IgD-negative memory B cell (primary cell): ENCODE data around the gene STK33. TPM values are rescaled to one million over a fixed set of nuclear protein-coding genes. Genes with fewer than 3 reads are reported as not detected.
"Not testable (repeated sequence)": the region's sequence is repeated elsewhere in the genome, so short reads cannot be mapped to it uniquely, and the experiment has no call there.

Source experiments
- H3K27ac Mint-ChIP-seq, 3 donors: one replicate each; pipeline ENCODE4 v1.8.0; 2020 to 2022; ENCODE audit warnings: mild to moderate bottlenecking in 3 of 3, mixed read lengths in 3 of 3, moderate library complexity in 1 of 3
- H3K27me3 Mint-ChIP-seq: one replicate; pipeline ENCODE4 v1.8.0; 2021; ENCODE audit warnings: mixed read lengths
- H3K36me3 Mint-ChIP-seq: one replicate; pipeline ENCODE4 v1.8.0; 2020; ENCODE audit warnings: mild to moderate bottlenecking, mixed read lengths
- H3K4me1 Mint-ChIP-seq, 3 donors: one replicate each; pipeline ENCODE4 v1.8.0; 2020 to 2022; ENCODE audit warnings: mixed read lengths in 3 of 3, mild to moderate bottlenecking in 1 of 3
- H3K4me3 Mint-ChIP-seq, 4 donors: one replicate each; pipeline ENCODE4 v1.8.0; 2020 to 2022; ENCODE audit warnings: mild to moderate bottlenecking in 4 of 4, mixed read lengths in 4 of 4, moderate library complexity in 3 of 4
- H3K9me3 Mint-ChIP-seq, 3 donors: one replicate each; pipeline ENCODE4 v1.8.0; 2020 to 2021; ENCODE audit warnings: mixed read lengths in 3 of 3, mild to moderate bottlenecking in 1 of 3
- polyA plus RNA-seq: library from polyadenylated mRNA; unstranded; fragments of 300-500 nt; fragmentation: Illumina TruSeq; gene quantifications from one replicate; pipeline ENCODE4 v1.2.3, GENCODE V29; 2021

Gene STK33
- polyA plus RNA-seq, 1 donor from 2014 or later, result 1.4 TPM

DNA sequence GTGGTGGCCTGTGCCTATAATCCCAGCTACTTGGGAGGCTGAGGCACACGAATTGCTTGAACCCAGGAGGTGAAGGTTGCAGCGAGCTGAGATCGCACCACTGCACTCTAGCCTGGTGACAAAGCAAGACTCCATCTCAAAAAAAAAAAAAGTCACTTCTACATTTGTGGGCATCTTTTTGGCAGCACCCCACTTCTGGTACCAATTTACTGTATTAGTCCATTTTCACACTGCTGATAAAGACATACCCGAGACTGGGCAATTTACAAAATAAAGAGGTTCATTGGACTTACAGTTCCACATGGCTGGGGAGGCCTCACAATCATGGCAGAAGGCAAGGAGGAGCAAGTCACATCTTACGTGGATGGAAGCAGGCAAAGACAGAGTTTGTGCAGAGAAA, 126.2 kb downstream of the STK33 start:
- not testable (repeated sequence) for H3K27ac Mint-ChIP-seq, H3K4me1 Mint-ChIP-seq, H3K4me3 Mint-ChIP-seq, H3K27me3 Mint-ChIP-seq, H3K36me3 Mint-ChIP-seq
- H3K9me3 Mint-ChIP-seq, result peaks cover 3 to 11% (median 5%) of the 10 kb centered on the region in 3 donors

DNA sequence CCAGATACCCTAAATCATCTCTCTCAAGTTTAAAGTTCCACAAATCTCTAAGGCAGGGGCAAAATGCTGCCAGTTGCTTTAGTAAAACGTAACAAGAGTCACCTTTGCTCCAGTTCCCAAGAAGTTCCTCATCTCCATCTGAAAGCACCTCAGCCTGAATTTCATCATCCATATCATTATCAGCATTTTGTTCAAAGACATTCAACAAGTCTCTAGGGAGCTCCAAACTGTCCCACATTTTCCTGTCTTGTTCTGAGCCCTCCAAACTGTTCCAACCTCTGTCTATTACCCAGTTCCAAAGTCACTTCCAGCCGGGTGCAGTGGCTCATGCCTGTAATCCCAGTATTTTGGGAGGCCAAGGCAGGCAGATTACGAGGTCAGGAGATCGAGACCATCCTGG, 126.7 kb downstream of the STK33 start:
- H3K36me3 Mint-ChIP-seq, H3K27me3 Mint-ChIP-seq, H3K4me1 Mint-ChIP-seq, H3K27ac Mint-ChIP-seq, H3K4me3 Mint-ChIP-seq: not testable (repeated sequence)
- H3K9me3 Mint-ChIP-seq, result peaks cover 3 to 11% (median 5%) of the 10 kb centered on the region in 3 donors

DNA sequence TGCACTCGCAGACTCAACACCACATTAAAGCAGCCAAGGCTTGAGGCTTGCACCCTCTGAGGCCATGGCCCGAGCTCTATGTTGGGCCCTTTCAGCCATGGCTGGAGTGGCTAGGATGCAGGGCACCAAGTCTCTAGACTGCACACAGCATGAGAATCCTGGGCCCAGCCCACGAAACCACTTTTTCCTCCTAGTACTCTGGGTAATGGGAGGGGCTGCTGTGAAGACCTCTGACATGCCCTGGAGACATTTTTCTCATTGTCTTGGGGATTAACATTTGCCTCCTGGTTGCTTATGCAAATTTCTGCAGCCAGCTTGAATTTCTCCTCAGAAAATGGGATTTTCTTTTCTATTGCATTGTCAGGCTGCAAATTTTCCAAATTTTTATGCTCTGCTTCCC, 127.1 kb downstream of the STK33 start:
- not testable (repeated sequence) for H3K36me3 Mint-ChIP-seq, H3K4me3 Mint-ChIP-seq, H3K4me1 Mint-ChIP-seq, H3K27me3 Mint-ChIP-seq, H3K27ac Mint-ChIP-seq
- peaks cover 3 to 11% (median 5%) of the 10 kb centered on the region in 3 donors for H3K9me3 Mint-ChIP-seq

DNA sequence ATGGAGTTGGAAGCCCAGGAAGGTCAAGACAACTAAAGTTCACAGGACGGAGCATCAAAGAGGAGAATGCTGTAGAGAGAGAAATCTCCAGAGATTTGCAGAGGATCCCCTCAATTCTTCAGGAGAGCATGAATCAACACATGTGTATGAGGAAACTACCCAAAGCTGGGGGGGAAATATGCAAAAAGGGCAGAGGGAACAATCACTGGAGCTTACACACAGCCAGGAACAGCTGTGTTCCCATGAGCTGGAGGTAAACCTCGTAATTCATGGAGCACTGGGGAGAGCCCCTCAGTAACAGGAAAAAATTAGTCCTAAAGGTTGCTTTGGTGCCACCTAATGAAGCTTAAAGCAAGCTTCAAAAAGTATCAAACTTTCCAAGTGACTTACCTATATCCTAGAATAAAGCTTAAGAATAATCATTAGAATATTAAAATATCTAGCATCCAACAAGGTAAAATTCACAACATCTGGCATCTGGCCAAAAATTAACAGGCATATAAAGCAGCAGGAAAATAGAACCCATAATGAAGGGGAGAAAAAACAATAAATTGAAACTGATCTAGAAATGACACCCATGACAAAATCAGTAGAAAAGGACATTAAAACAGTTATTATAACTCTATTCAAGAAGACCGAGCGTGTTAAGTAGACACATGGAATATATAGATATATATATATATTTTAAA, 134.2 kb downstream of the STK33 start:
- Mint-ChIP-seq H3K36me3 (peaks cover 3% of the 10 kb centered on the region), H3K9me3 (no peaks in the 10 kb centered on the region), H3K27me3 (no peaks in the 10 kb centered on the region), H3K27ac (no peak overlapping the region), H3K4me3 (no peak overlapping the region), H3K4me1 (no peaks in the 10 kb centered on the region)

DNA sequence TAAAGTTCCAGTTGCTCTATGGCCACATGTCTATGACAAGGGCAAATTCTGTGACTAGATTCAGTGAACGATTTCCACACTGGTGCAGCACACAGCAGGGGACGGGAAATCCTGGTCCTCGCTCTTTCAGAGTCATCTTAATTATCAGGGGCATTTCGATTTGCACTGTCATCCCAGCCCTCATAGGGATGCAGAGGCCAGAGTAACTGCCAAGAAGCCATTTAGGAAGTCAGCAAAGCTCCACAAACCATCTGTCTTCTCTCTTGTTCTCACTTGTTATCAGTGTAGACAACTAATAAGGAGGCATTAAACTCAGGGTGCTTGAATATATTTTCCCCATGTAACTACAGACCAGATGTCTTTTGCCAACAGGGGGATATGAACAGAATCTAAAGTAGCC, 151.7 kb downstream of the STK33 start:
- Mint-ChIP-seq H3K4me1 (no peaks in the 10 kb centered on the region), H3K27me3 (no peaks in the 10 kb centered on the region), H3K27ac (no peak overlapping the region), H3K36me3 (no peaks in the 10 kb centered on the region), H3K9me3 (no peaks in the 10 kb centered on the region), H3K4me3 (no peak overlapping the region)

DNA sequence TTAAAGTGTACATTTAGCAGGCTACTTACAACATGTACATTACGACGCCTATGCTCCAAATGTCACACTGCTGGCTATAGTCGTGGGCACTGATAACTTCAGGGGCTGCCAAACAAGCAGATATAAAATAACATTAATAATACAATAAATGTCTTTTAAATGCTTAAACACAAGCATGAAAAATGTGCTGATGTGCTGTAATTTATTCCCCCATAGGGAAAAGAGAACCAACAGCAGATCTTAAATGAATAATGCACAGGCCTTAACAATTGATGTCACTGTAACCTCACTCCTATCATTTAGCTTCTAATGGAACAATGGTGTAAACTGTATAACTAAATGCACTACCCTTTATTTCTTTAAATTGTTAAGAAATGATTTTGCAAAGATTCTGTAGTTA, 153.4 kb downstream of the STK33 start:
- H3K9me3 Mint-ChIP-seq, result no peaks in the 10 kb centered on the region
- no peaks in the 10 kb centered on the region for H3K27me3 Mint-ChIP-seq
- H3K27ac Mint-ChIP-seq, result no peak overlapping the region
- no peaks in the 10 kb centered on the region for H3K4me1 Mint-ChIP-seq
- no peak overlapping the region for H3K4me3 Mint-ChIP-seq
- H3K36me3 Mint-ChIP-seq, result no peaks in the 10 kb centered on the region

DNA sequence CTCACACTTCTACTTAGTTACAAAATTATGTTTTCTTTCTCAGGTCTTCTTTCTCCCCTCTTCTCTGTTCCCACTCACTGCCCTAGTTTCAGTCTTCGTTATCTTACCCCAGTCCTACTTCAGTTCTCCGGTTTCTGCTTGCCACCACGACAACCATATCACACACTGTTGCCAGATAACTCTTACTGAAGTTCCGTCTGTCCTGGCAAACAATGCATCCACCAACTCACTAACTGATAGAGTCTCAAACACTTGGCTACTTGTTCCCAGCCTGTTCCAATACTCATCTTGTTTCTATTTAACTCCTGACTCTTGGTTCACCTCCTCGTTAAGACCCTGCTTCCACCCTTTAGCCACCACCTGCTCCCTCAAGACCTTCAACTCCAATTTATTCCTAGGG, 164.5 kb downstream of the STK33 start:
- H3K27ac Mint-ChIP-seq, result no peak overlapping the region
- no peaks in the 10 kb centered on the region for H3K4me1 Mint-ChIP-seq
- H3K9me3 Mint-ChIP-seq, result peaks cover 0 to 6% (median 0%) of the 10 kb centered on the region in 3 donors
- H3K27me3 Mint-ChIP-seq, result no peaks in the 10 kb centered on the region
- no peaks in the 10 kb centered on the region for H3K36me3 Mint-ChIP-seq
- no peak overlapping the region for H3K4me3 Mint-ChIP-seq

DNA sequence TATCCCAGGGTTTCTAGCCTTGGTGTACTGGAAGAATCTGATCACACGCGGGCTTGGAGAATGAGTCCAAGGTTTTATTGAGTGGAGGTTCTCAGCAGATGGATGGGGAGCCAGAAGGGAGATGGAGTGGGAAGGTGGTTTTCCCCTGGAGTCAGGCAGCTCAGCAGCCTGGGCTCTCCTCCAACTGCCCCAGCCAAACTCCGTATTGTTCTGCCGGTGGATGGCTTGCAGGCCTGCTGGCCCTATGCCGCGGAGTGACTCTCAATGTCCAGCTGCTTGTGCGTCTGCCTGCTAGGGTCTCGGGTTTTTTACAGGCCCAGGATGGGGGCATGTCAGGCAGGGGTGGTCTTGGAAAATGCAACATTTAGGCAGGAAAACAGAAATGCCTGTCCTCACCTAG, 168.0 kb downstream of the STK33 start:
- no peaks in the 10 kb centered on the region for H3K4me1 Mint-ChIP-seq
- H3K27ac Mint-ChIP-seq, result no peak overlapping the region
- H3K36me3 Mint-ChIP-seq, result no peaks in the 10 kb centered on the region
- H3K27me3 Mint-ChIP-seq, result no peaks in the 10 kb centered on the region
- H3K9me3 Mint-ChIP-seq, result peaks cover 0 to 6% (median 0%) of the 10 kb centered on the region in 3 donors
- H3K4me3 Mint-ChIP-seq, result peak overlapping the region in 1 of 4 donors; percentile 7

DNA sequence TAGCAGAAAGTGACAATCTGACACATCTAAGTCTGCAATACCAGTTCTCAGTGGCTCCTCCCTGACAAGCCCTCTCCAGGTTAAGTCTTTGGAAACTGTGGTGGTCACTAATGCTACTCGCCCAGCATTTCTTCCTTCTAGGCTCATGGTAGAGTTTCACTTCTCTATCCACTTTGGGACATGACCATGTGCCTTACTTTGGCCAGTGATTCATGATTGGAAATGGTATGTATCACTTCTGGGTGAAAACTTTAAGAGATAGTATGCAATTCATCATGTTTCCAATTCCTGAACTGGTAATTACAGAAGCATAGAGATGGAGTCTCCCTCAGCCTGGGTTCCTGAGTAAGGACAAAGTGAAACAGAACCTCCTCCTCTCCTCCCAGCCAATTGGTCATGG, 178.8 kb downstream of the STK33 start:
- Mint-ChIP-seq H3K27ac (no peak overlapping the region), H3K36me3 (no peaks in the 10 kb centered on the region), H3K4me3 (no peak overlapping the region), H3K4me1 (no peaks in the 10 kb centered on the region), H3K9me3 (no peaks in the 10 kb centered on the region), H3K27me3 (no peaks in the 10 kb centered on the region)

DNA sequence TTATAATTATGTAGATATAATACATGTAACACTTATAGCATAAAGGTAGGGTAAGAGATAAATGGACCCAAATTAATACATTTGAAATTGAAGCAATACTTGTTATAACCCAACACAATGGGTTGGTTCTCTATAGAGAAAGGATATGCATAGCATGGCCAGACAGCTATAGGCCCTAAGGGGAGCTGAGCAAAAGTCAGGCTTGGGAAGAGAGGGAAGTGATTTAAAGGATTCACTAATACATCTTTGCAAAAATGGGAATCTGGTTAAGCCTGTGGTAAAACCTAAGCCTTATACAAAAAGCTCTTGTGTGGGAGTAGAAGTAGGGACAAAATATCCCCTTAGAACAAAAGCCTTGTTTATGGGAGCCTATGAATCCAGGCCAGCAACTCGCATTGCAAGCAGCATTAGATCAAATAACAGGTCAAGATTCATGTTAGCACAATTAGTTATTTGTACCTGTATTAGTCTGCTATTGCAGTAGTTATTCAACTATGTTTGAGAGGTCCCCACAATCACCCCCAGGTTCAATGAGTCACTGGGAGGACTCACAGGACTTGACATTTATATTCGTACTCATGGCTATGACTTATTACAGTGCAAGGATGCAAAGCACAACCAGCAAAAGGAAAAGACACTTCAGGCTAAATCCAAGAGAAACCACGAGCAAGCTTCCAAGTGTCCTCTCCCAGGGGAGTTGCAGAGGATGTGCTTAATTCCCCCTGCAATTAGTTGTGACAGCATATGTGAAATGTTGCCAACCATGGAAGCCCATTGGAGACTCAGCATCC, 185.7 kb downstream of the STK33 start:
- H3K27me3 Mint-ChIP-seq, result no peaks in the 10 kb centered on the region
- H3K9me3 Mint-ChIP-seq, result peaks cover 0 to 2% (median 0%) of the 10 kb centered on the region in 3 donors
- H3K27ac Mint-ChIP-seq, result no peak overlapping the region
- no peaks in the 10 kb centered on the region for H3K4me1 Mint-ChIP-seq
- no peak overlapping the region for H3K4me3 Mint-ChIP-seq
- no peaks in the 10 kb centered on the region for H3K36me3 Mint-ChIP-seq

DNA sequence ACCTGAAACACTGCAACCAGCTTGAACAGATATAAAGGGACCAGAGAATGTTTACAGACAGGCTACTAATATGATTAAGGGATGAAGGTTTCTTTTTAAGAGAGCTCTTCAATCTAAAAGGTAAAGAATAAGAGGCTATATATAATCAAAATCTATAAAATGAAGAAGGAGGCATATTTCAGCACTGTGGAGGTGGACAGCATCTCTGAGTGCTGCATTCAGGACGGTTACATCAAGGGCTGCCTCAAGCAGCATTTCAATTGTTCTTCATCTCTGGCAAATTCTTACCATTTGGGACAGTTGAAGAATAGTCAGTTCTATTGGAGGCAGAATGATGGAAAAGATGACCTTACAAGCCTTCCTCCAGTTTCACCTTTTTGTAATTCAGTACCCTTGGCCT, 190.7 kb downstream of the STK33 start:
- Mint-ChIP-seq H3K36me3 (no peaks in the 10 kb centered on the region), H3K9me3 (peaks cover 0 to 2% (median 0%) of the 10 kb centered on the region in 3 donors), H3K27ac (no peak overlapping the region), H3K4me3 (no peak overlapping the region), H3K27me3 (no peaks in the 10 kb centered on the region), H3K4me1 (no peaks in the 10 kb centered on the region)

DNA sequence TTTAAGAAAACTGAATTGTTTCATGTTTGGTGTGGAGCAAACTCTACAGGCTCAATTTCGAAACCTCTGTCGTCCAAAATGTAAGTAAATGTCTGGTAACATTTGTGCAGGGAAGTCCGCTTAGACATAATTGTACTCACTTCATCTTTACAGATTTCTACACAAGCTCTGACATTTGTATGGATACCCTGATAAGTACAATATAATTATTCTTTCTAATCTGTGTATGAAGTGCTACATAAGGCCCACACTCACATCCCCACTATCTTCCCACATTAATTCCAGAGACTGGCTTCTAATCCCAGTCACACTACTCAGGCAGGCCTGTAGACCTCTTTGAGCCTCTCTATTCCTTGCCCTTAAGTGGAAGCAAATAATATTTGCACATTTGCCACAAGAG, 201.1 kb downstream of the STK33 start:
- no peaks in the 10 kb centered on the region for H3K4me1 Mint-ChIP-seq
- no peak overlapping the region for H3K4me3 Mint-ChIP-seq
- no peak overlapping the region for H3K27ac Mint-ChIP-seq

DNA sequence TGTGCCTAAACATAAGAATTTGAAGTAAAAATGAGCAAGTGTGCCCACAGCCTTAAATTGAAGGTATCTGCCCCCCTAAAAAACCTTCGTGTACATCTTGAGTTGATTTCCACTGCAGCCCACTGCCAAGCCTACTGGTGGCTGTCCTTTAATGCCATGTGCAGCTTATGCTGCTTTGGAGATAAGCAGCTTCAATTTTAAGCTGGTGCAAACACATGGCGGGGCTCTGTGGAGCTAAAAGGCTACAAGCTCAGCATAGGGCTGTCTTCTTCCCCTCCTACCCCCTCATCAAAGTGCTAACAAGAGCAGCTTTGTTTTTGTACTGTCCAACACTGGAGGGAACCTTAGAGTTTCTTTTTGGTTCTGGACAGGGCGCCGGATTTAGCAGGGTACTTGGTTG, 201.9 kb downstream of the STK33 start:
- Mint-ChIP-seq H3K36me3 (peaks cover 4% of the 10 kb centered on the region), H3K4me1 (no peaks in the 10 kb centered on the region), H3K27me3 (peaks cover 2% of the 10 kb centered on the region)

More for the DNA sequence above, 201.1 kb downstream of the STK33 start:
- Mint-ChIP-seq H3K27me3 (peaks cover 2% of the 10 kb centered on the region), H3K9me3 (peaks cover 0 to 3% (median 0%) of the 10 kb centered on the region in 3 donors), H3K36me3 (peaks cover 4% of the 10 kb centered on the region)

DNA sequence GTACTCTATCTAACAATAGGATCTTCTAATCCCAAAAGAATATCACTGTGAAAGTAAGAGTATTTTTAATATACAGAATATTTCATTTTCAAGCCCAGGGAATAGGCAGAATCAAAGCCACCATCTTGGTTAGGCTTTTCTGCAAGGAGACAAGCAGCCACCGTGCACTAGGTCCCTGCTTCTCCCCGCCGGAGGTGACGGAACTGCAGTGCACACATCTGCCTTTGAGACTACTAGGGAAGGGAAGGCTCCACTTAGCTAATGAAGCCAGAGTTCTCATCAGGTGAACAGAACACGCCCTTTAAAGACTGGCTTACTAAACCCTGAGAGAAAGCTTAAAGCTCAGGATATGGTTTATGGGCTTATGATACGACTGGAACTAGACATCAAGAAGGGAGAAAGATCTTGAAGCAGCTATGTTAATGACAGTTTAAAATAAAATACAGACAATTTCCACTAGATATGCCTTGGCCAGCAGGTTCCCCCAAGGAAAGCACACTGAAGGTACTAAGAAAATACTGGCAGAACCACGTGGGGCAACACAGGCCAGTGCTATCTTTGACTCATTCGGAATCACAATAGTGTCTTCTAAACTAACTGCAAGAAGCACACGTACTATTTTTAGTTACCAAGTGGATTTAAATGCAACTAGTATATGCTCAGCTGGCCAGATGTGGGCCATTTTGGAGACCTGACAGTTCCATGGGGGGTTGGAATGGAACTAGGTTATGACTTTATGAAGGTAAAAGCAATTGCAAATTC, 203.0 kb downstream of the STK33 start:
- Mint-ChIP-seq H3K4me1 (no peaks in the 10 kb centered on the region), H3K36me3 (peaks cover 4% of the 10 kb centered on the region), H3K9me3 (peaks cover 0 to 3% (median 0%) of the 10 kb centered on the region in 3 donors), H3K4me3 (no peak overlapping the region), H3K27me3 (peaks cover 2% of the 10 kb centered on the region), H3K27ac (no peak overlapping the region)

More for the DNA sequence above, 201.9 kb downstream of the STK33 start:
- Mint-ChIP-seq H3K27ac (no peak overlapping the region), H3K9me3 (peaks cover 0 to 3% (median 0%) of the 10 kb centered on the region in 3 donors), H3K4me3 (no peak overlapping the region)
